ENCODE measurements around the gene HES5.
A peak's percentile ranks its signal among the peaks of the same experiment; 100 is the strongest.
"Not testable (repeated sequence)": the region's sequence is repeated elsewhere in the genome, so short reads cannot be mapped to it uniquely, and the experiment has no call there.

HES5 gene

GRCh38 chr1:2560299-2561073 is 30.4 kb upstream of the HES5 start:
- no peak for DNase-seq

- no peak for DNase-seq
These were observed 29.6 kb upstream of the HES5 start for GRCh38 chr1:2559509-2560298.

GRCh38 chr1:2558861-2559260 is 28.8 kb upstream of the HES5 start:
- no peak for DNase-seq

- no peak for DNase-seq
These were observed 28.4 kb upstream of the HES5 start for GRCh38 chr1:2558420-2558819.

- DNase-seq: no peak
These were observed 27.7 kb upstream of the HES5 start for GRCh38 chr1:2557482-2558400.

- DNase-seq: no peak
These were observed 26.8 kb upstream of the HES5 start for GRCh38 chr1:2556678-2557481.

- DNase-seq: no peak
These were observed 26.2 kb upstream of the HES5 start, which contains the start of gene TNFRSF14 for GRCh38 chr1:2556277-2556677. Gene TNFRSF14 (plus strand): TSS chr1:2556371. CDS start chr1:2556665, 294 bp downstream.

- peak; percentile 51 for DNase-seq
These were observed 25.7 kb upstream of the HES5 start for GRCh38 chr1:2555634-2556276.

GRCh38 chr1:2554621-2555387 is 24.7 kb upstream of the HES5 start:
- DNase-seq: no peak

- DNase-seq: no peak
These were observed 24.0 kb upstream of the HES5 start for GRCh38 chr1:2553871-2554620.

GRCh38 chr1:2553076-2553475 is 23.0 kb upstream of the HES5 start:
- DNase-seq: not testable (repeated sequence)

- no peak for DNase-seq
These were observed 22.1 kb upstream of the HES5 start for GRCh38 chr1:2552189-2552588.

- not testable (repeated sequence) for DNase-seq
These were observed 21.5 kb upstream of the HES5 start for GRCh38 chr1:2551544-2551943.

GRCh38 chr1:2550309-2550861 is 20.3 kb upstream of the HES5 start:
- not testable (repeated sequence) for DNase-seq

GRCh38 chr1:2549367-2550029 is 19.4 kb upstream of the HES5 start:
- DNase-seq: not testable (repeated sequence)

- DNase-seq: peak; percentile 52
These were observed 18.1 kb upstream of the HES5 start for GRCh38 chr1:2548068-2548589.

GRCh38 chr1:2547210-2548067 is 17.4 kb upstream of the HES5 start:
- peak; percentile 43 for DNase-seq

Data from DMS79 (cell line).